GM23338 (cell line): ENCODE measurements around the gene CSNK1G1. TPM values are rescaled to one million over a fixed set of nuclear protein-coding genes. Genes with fewer than 3 reads are reported as not detected.

Experiments
- ATAC-seq: fragments of 200-7000 bp; cut with Tn5 transposase; 3 replicates; pipeline ENCODE4 v1.9.1; 2020
- DNase-seq: peaks from one replicate; pipeline ENCODE4 v3.0.0-alpha.2; 2015; ENCODE audit warnings: low spot score
- H2AFZ ChIP-seq: fragments of 200-600 bp; sonication (generic); 2 replicates; pipeline ENCODE4 v1.8.0; 2016; ENCODE audit warnings: antibody characterized with exemption, mild to moderate bottlenecking, moderate library complexity
- H3F3A ChIP-seq: fragments of 200-600 bp; sonication (generic); replicated peaks from 2 replicates; pipeline ENCODE4 v1.8.0; 2017; ENCODE audit warnings: antibody characterized with exemption, mixed run types, low read depth
- H3K27ac ChIP-seq: fragments of 200-600 bp; sonication (generic); 2 replicates; pipeline ENCODE4 v1.6.1; 2016; ENCODE audit warnings: low read depth
- H3K27me3 ChIP-seq: fragments of 200-600 bp; sonication (generic); 2 replicates; pipeline ENCODE4 v1.8.0; 2016; ENCODE audit warnings: mild to moderate bottlenecking, mixed run types, moderate library complexity; ENCODE audit not compliant: insufficient read depth
- H3K36me3 ChIP-seq: fragments of 200-600 bp; sonication (generic); 2 replicates; pipeline ENCODE4 v1.8.0; 2016; ENCODE audit warnings: mild to moderate bottlenecking; ENCODE audit not compliant: insufficient read depth
- H3K4me1 ChIP-seq: fragments of 200-600 bp; sonication (generic); 2 replicates; pipeline ENCODE4 v1.8.0; 2016; ENCODE audit warnings: mild to moderate bottlenecking, moderate library complexity; ENCODE audit not compliant: insufficient read depth
- H3K4me2 ChIP-seq: fragments of 200-600 bp; sonication (generic); 2 replicates; pipeline ENCODE4 v1.7.1; 2017; ENCODE audit warnings: mixed run types
- H3K4me3 ChIP-seq: fragments of 200-600 bp; sonication (generic); 2 replicates; pipeline ENCODE4 v1.6.1; 2016; ENCODE audit warnings: mixed run types
- H3K79me2 ChIP-seq: fragments of 200-600 bp; sonication (generic); replicated peaks from 2 replicates; pipeline ENCODE4 v1.8.0; 2017; ENCODE audit warnings: mild to moderate bottlenecking; ENCODE audit not compliant: insufficient read depth
- H3K9me2 ChIP-seq: fragments of 200-600 bp; sonication (generic); 2 replicates; pipeline ENCODE4 v1.8.0; 2017; ENCODE audit not compliant: insufficient read depth
- H4K20me1 ChIP-seq: fragments of 200-600 bp; sonication (generic); replicated peaks from 2 replicates; pipeline ENCODE4 v1.8.0; 2017; ENCODE audit warnings: mild to moderate bottlenecking; ENCODE audit not compliant: insufficient read depth
- H3K27ac Mint-ChIP-seq: 2 replicates; pipeline ENCODE4 v1.8.0; 2020; ENCODE audit warnings: inconsistent platforms, mild to moderate bottlenecking, moderate library complexity, mixed read lengths
- H3K27me3 Mint-ChIP-seq: 3 replicates; pipeline ENCODE4 v1.8.0; 2022; ENCODE audit warnings: low read depth, mild to moderate bottlenecking, moderate library complexity, mixed read lengths, inconsistent platforms; ENCODE audit not compliant: insufficient read depth, poor library complexity
- H3K36me3 Mint-ChIP-seq: 3 replicates; pipeline ENCODE4 v1.8.0; 2021; ENCODE audit warnings: low read depth, mild to moderate bottlenecking, inconsistent platforms, moderate library complexity, mixed read lengths
- H3K4me1 Mint-ChIP-seq: 3 replicates; pipeline ENCODE4 v1.8.0; 2020; ENCODE audit warnings: mild to moderate bottlenecking, inconsistent platforms, mixed read lengths
- H3K4me3 Mint-ChIP-seq: 3 replicates; pipeline ENCODE4 v1.8.0; 2021; ENCODE audit warnings: moderate library complexity, mild to moderate bottlenecking, inconsistent platforms, mixed read lengths
- H3K9me3 Mint-ChIP-seq: 3 replicates; pipeline ENCODE4 v1.8.0; 2020; ENCODE audit warnings: moderate library complexity, mild to moderate bottlenecking, inconsistent platforms, mixed read lengths
- NANOG ChIP-seq: IDR thresholded peaks from 2 replicates; pipeline ENCODE4 v1.6.1; 2016; ENCODE audit warnings: antibody characterized with exemption, borderline replicate concordance
- REST ChIP-seq: IDR thresholded peaks from one replicate; pipeline ENCODE4 v1.6.1; 2018; ENCODE audit warnings: antibody characterized with exemption; ENCODE audit not compliant: unreplicated experiment
- STAT1 ChIP-seq: IDR thresholded peaks from one replicate; pipeline ENCODE4 v1.6.1; 2016; ENCODE audit warnings: antibody characterized with exemption; ENCODE audit not compliant: unreplicated experiment
- ZNF331 ChIP-seq: fragments of 250-450 bp; sonication (Bioruptor Pico); IDR thresholded peaks from 2 replicates; pipeline ENCODE4 v1.5.0; 2020; ENCODE audit warnings: low read depth, mild to moderate bottlenecking, moderate library complexity
- ZNF462 ChIP-seq: fragments of 250-450 bp; sonication (Bioruptor Pico); IDR thresholded peaks from 2 replicates; pipeline ENCODE4 v1.5.0; 2020; ENCODE audit warnings: mild to moderate bottlenecking, moderate library complexity
- polyA plus RNA-seq: library from polyadenylated mRNA; unstranded; fragments of >200 nt; fragmentation: Nextera tagmentation; extraction: Ambion mirVana; gene quantifications from 2 replicates; pipeline ENCODE4 v1.2.1, GENCODE V29; 2016
- total RNA-seq: library from RNA; depleted of rRNA; stranded (reverse); fragments of >200 nt; shearing (Covaris generic); gene quantifications from 2 replicates; pipeline ENCODE4 v1.2.3, GENCODE V29; 2014

The CSNK1G1 gene
- total and polyA plus RNA-seq, 2 experiments from 2014 or later: 9.3 to 13.4 TPM

GRCh38 chr15:64152507-64153387 lies 203.2 kb downstream of the CSNK1G1 start:
- Mint-ChIP-seq H3K27ac (no peak overlapping the region), H3K27me3 (peaks cover 23% of the 10 kb centered on the region), H3K4me1 (peaks cover 18% of the 10 kb centered on the region), H3K4me3 (peak overlapping the region; percentile 68), H3K36me3 (peaks cover 31% of the 10 kb centered on the region), H3K9me3 (no peaks in the 10 kb centered on the region; the same call in 2 of the 3 replicates)
- no peaks in the 10 kb centered on the region for H3K9me2 ChIP-seq
- no peaks in the 10 kb centered on the region for H3K79me2 ChIP-seq
- H4K20me1 ChIP-seq: peaks cover 12% of the 10 kb centered on the region; the same call in 1 of the 2 replicates
- peaks cover 13% of the 10 kb centered on the region for H3K4me1 ChIP-seq
- TF ChIP-seq ZNF331 (CRISPR knock-in tag) (no peak), ZNF462 (no peak), STAT1 (no peak), REST (no peak), NANOG (no peak)
- H2AFZ ChIP-seq: peak overlapping the region; percentile 94
- H3K36me3 ChIP-seq: peaks cover 28% of the 10 kb centered on the region
- H3F3A ChIP-seq: peaks cover 27% of the 10 kb centered on the region
- ATAC-seq (peak; percentile 2), DNase-seq (peak; percentile 53)
- H3K4me3 ChIP-seq: peak overlapping the region; percentile 82
- no peak overlapping the region for H3K27ac ChIP-seq
- peak overlapping the region; percentile 94 for H3K4me2 ChIP-seq
- peaks cover 18% of the 10 kb centered on the region for H3K27me3 ChIP-seq
